Measurements from ENCODE around the gene KIF26A. TPM values are rescaled to one million over a fixed set of nuclear protein-coding genes. Genes with fewer than 3 reads are reported as not detected.

KIF26A gene
- total RNA-seq, 1 donor from 2014 or later, result 8.1 TPM

- DNase-seq, result no peak
Measured at GRCh38 chr14:104179126-104179525, 40.7 kb downstream of the KIF26A start.

- DNase-seq, result no peak
Measured at GRCh38 chr14:104179564-104180129, 41.3 kb downstream of the KIF26A start.

- no peak for DNase-seq
Measured at GRCh38 chr14:104180561-104181165, 42.3 kb downstream of the KIF26A start.

GRCh38 chr14:104181761-104182530 lies 43.6 kb downstream of the KIF26A start:
- DNase-seq, result no peak

GRCh38 chr14:104182857-104183425 lies 44.6 kb downstream of the KIF26A start:
- DNase-seq, result no peak

- no peak for DNase-seq
Measured at GRCh38 chr14:104183796-104184195, 45.4 kb downstream of the KIF26A start.

GRCh38 chr14:104184506-104184905 lies 46.1 kb downstream of the KIF26A start:
- DNase-seq, result no peak

GRCh38 chr14:104184911-104185499 lies 46.6 kb downstream of the KIF26A start:
- no peak for DNase-seq

GRCh38 chr14:104185916-104186495 lies 47.6 kb downstream of the KIF26A start:
- DNase-seq, result no peak

- no peak for DNase-seq
Measured at GRCh38 chr14:104186575-104186974, 48.2 kb downstream of the KIF26A start.

GRCh38 chr14:104187121-104187889 lies 48.9 kb downstream of the KIF26A start:
- DNase-seq, result no peak

- DNase-seq, result no peak
Measured at GRCh38 chr14:104187931-104188726, 49.7 kb downstream of the KIF26A start.

GRCh38 chr14:104188727-104189400 lies 50.5 kb downstream of the KIF26A start:
- DNase-seq, result no peak

- DNase-seq, result no peak
Measured at GRCh38 chr14:104189629-104190335, 51.4 kb downstream of the KIF26A start.

GRCh38 chr14:104190396-104191000 lies 52.1 kb downstream of the KIF26A start:
- DNase-seq, result no peak

- no peak for DNase-seq
Measured at GRCh38 chr14:104191409-104191997, 53.1 kb downstream of the KIF26A start.

- no peak for DNase-seq
Measured at GRCh38 chr14:104192146-104192882, 53.9 kb downstream of the KIF26A start.

GRCh38 chr14:104192883-104193245 lies 54.5 kb downstream of the KIF26A start:
- no peak for DNase-seq
